Coronary artery (tissue), 2 donors: ENCODE results near the gene LAMA1.
"Not testable (repeated sequence)": the region's sequence is repeated elsewhere in the genome, so short reads cannot be mapped to it uniquely, and the experiment has no call there.

ENCODE experiments used
- DNase-seq: peaks from one replicate; pipeline ENCODE4 v3.0.0-alpha.2; 2017; ENCODE audit warnings: low spot score
- H3K27ac ChIP-seq, 2 donors: fragments of 200-600 bp; sonication (generic); one replicate each; pipeline ENCODE4 v1.5.1; 2016 to 2019
- H3K4me3 ChIP-seq: fragments of 200-600 bp; sonication (generic); 2 replicates; pipeline ENCODE4 v1.5.1; 2016; ENCODE audit warnings: mild to moderate bottlenecking, moderate library complexity
- TF ChIP-seq, protein P1 (sequence below): fragments of 200-600 bp; sonication (generic); IDR thresholded peaks from one replicate; pipeline ENCODE4 v1.5.1; 2019; ENCODE audit warnings: antibody characterized with exemption

The LAMA1 gene

DNA sequence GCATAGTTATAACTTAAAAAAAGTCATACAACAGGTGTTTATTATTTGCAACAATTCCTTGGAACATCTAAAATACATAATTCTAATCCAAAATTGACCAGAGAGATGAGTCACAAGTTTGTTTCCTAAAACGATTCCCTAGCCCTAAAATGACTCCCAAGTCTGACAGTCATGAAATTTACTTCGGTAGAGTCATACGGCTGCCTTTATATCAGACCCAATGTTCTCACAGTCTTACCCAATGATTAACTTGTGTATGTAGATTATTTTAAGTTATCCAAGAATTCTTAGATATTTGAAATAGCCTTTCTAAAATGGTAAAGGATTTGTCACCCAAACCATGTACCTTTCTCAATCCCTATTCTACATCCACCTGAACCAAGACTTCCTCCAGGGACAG is 174.9 kb downstream of the LAMA1 start:
- Histone ChIP-seq H3K27ac (no peak overlapping the region), H3K4me3 (no peak overlapping the region)
- TF ChIP-seq, protein P1, sequence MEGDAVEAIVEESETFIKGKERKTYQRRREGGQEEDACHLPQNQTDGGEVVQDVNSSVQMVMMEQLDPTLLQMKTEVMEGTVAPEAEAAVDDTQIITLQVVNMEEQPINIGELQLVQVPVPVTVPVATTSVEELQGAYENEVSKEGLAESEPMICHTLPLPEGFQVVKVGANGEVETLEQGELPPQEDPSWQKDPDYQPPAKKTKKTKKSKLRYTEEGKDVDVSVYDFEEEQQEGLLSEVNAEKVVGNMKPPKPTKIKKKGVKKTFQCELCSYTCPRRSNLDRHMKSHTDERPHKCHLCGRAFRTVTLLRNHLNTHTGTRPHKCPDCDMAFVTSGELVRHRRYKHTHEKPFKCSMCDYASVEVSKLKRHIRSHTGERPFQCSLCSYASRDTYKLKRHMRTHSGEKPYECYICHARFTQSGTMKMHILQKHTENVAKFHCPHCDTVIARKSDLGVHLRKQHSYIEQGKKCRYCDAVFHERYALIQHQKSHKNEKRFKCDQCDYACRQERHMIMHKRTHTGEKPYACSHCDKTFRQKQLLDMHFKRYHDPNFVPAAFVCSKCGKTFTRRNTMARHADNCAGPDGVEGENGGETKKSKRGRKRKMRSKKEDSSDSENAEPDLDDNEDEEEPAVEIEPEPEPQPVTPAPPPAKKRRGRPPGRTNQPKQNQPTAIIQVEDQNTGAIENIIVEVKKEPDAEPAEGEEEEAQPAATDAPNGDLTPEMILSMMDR: no peak
- no peak for DNase-seq

DNA sequence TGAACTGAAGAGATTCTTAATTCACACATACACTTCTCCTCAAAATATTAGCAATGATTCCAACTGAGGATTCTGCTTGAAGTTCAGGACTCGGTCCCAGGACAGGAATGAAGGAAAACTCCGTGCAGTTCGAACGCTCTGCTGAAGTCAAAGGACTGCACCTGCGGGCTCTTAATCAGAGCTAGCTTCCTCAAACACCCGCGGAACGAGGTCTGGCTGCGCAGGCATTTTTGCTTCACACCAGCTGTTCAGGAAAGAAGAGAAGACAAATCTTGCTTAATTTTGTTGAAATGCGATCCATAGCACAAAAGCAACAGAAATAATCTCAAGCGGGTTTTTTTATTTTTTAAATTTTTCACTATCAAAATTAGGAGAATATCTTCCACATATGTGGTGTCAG is 175.6 kb downstream of the LAMA1 start:
- no peak for DNase-seq
- TF ChIP-seq, protein P1: no peak
- Histone ChIP-seq H3K27ac (no peak overlapping the region), H3K4me3 (no peak overlapping the region)

DNA sequence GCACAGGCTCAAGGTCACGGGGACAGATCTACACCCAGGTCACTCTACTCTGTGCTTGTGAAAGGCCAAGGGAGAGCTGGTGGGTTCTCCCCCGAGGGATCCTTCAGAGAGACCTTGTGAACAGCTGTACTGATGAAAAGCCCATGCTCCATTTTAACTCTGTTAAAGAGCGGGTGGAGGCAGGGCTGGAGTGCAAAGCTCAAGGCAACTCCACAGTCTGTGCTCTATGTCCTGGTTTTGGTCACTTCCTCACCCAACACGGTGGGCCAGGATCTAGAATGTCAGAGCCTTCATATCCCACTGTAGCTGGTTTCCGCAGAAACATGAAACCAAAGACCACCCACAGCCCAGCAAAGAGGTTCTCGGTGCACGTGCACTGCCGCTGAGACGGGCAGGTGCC is 177.1 kb downstream of the LAMA1 start:
- DNase-seq: no peak
- TF ChIP-seq, protein P1: no peak
- Histone ChIP-seq H3K4me3 (no peak overlapping the region), H3K27ac (no peak overlapping the region)

DNA sequence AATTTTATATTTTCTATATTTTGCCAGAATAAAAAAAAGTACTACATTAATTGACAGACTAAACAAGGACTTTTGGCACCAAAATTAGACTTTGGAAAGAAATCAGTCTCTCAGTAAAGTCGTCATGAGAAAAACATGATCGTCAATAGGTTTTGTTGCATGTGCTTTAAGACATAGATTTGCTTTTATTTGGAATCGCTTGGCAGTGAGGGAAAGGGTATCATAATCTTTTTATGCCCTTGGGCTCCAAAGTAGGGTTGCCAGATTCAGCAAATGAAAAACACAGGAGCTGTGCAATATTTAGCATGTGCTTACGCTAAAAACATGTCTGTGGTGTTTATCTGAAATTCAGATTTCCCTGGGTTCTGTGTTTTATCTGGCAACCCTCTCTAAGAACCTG is 177.6 kb downstream of the LAMA1 start:
- Histone ChIP-seq H3K4me3 (no peak overlapping the region), H3K27ac (no peak overlapping the region)
- DNase-seq: no peak
- TF ChIP-seq, protein P1: no peak

DNA sequence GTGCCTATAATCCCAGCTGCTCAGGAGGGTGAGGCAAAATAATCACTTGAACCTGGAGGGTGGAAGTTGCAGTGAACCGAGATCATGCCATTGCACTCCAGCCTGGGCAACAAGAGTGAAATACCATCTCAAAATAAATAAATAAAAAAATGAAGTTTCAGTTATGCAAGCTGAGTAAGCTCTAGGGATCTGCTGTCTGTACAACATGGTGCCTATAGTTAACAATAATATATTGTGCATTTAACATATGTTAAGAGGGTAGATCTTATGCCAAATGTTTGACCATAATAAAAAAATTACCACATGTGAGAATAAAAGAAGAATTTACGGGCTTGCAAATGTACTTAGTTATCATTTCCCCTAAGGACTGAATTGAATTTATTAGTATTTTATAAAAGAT is 179.2 kb downstream of the LAMA1 start:
- H3K27ac ChIP-seq, H3K4me3 ChIP-seq, DNase-seq: not testable (repeated sequence)

DNA sequence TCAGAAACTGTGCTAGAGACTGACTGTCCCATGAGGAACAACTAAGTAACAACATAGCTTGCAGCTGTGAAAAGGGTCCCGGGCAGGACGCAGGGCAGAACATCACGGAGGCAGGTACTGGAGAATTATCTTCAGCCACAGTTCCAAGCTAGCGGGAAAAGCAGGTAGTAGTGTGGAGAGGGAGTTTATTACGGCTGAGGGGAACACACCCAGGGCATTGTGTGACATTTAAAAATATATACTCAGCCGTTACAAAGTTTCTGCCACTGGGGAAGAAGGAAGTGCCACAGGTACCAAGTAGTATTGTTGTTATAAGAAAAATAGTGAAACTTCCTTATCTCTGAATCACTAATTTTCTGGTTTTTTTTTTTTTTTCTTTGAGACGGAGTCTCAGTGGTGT is 179.6 kb downstream of the LAMA1 start:
- no peak for DNase-seq
- TF ChIP-seq, protein P1: no peak
- H3K27ac ChIP-seq: no peak overlapping the region
- H3K4me3 ChIP-seq: no peak overlapping the region

DNA sequence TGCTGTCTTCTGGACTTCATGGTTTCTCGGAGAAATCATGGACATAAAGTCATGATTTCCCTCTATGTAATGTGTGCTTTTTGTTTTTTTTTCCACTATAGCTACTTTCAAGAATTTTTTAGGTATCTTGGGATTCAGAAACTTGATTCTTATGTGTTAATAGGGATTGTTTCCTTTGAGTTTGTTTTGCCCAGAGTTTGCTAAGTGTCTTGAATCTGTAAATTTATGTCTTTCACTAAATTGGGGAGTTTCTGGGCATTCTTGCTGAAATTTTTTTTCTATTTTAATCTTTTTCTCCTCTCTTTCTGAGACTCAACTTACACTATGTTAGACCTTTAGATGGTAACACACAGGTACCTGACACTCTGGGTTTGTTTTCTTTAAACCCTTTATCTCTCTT is 182.7 kb downstream of the LAMA1 start:
- Histone ChIP-seq H3K27ac (no peak overlapping the region), H3K4me3 (no peak overlapping the region)
- TF ChIP-seq, protein P1: no peak
- DNase-seq: no peak
